Ecto neural progenitor cell (in vitro differentiated cells): ENCODE data around the gene IL24.

Experiments
- DNase-seq: peaks from one replicate; pipeline ENCODE4 v3.0.0-alpha.2; 2018; ENCODE audit warnings: low spot score

IL24 gene

DNA sequence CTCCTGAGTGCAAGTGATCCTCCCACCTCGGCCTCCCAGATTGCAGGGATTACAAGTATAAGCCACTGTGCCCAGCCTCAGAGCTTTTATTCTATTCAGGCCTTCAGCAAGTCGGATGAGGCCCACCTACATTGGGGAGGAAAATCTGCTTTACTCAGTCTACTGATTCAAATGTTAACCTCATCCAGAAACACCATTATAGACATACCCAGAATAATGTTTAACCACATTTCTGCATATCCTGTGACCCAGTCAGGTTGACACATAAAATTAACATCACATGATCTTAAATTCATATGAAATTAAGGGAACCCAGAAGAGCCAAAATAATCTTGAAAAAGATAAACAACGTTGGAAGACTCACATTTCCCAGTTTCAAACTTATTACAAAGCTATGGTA, 16.9 kb upstream of the IL24 start:
- no peak for DNase-seq

DNA sequence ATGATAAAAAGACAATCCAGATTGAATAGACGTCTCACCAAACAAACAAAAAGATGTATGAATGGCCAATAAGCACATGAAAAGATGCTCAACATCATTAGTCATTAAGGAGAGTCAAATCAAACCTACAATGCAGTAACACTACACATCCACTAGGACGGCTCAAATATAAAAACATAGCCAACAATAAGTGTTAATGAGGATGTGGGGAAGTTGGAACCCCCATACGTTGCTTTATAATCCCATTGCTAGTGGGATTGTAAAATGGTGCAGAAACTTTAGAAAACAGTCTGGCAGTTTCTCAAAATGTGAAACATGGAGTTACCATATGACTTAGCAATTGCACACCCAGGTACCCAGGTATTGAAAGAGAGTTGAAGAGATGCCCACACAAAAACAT, 14.7 kb upstream of the IL24 start:
- no peak for DNase-seq

DNA sequence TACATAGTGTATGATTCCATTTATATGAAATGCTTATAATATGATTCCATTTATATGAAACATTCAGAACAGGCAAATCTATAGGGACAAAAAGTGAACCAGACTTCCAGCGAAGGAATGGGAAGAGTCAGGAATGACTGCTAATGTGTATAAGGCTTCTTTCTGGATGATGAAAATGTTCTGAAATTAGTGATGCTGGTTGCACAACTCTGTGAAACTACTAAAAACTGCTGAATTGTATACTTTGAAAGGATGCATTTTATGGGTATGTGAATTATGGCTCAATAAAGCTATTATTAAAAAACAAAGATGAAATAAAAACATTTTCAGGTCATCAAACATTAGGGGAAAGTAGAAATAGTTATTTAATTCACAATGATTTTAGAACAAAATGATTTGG, 14.1 kb upstream of the IL24 start:
- DNase-seq, result no peak

DNA sequence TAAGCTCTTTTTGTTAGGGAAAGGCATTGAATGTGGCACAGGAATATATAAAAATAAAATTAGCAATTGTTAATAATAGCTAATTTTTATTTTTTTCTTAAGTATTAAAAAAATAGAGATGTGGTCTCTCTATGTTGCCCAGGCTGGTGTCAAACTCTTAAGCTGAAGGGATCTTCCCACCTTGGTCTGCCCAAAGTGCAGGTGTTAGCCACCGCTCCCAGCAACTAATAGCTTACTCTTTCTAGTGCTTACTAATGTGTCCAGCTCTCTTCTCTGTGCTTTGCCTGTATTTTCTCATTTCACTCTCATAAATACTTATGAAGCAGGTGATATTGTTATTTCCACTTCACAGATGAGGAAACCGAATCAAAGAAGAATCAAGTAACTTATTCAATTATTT, 13.4 kb upstream of the IL24 start:
- no peak for DNase-seq

DNA sequence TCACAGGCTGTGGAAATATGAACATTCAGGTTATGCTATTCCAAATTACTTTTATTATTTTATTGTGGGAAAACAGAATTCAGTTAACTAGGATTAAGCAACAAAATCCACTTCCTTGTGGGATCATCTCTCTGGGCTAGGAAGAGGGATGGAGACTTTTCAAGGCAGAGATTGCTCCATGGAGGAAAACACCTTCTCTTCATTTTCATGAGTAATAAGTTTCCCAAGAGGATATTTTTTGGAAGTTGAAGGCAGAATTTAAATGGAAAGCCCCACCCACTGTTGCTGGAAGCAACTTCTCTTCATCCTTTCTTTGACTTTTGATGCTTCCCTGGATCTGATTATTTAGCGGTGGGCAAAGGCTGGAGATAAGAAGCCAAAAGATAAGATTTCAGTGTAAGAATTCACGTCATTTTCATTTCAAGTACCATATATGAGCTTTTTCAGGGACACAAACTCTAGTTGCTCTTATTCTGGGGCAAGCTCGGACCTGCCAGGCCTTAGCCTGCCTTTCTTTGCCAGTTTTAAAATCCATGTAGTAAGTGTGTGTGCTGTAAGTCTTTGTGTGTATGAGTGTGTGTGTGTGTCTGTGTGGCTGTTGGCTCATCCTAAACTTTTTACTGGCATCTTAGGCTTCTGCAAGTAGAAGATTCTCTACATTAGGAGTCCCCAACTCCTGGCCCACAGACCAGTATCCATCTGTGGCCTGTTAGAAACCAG, 11.7 kb upstream of the IL24 start:
- DNase-seq, result no peak

DNA sequence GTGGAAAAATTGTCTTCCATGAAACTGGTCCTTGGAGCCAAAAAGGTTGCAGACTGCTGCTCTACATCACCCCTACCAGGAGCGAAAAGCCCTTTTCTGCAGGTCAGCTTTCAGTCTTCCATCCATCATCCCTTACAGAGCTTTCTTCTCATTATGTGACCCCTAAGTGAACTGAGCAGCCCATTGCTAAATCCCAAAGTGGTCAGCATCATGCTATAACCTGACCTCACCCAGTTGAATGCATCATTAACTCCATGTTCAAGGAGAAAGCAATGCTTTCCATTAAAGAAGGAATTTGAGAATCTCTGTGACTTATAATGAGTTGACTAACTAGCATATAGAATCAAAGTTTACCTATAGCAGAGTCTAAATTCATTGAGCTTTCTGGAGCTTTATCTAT, 10.4 kb upstream of the IL24 start:
- no peak for DNase-seq

DNA sequence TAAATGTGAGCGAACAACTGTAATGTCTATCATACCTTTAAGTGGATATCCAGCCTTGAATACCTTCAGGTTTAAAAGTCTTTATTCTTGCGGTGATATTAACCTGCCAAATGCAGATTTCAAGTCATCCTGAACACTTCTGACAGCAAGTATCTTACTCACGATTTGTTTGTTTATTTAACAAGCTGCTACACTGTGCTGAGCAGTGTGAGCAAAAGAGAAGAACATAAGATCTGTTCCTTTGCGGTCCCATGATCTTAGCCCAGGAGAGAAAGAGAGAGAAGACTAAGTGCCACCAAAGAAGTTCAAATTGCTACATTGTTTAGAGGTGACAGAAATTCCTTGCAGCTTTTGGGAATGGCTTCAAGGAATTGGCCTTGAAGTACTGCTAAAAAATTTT, 9.5 kb upstream of the IL24 start:
- no peak for DNase-seq

DNA sequence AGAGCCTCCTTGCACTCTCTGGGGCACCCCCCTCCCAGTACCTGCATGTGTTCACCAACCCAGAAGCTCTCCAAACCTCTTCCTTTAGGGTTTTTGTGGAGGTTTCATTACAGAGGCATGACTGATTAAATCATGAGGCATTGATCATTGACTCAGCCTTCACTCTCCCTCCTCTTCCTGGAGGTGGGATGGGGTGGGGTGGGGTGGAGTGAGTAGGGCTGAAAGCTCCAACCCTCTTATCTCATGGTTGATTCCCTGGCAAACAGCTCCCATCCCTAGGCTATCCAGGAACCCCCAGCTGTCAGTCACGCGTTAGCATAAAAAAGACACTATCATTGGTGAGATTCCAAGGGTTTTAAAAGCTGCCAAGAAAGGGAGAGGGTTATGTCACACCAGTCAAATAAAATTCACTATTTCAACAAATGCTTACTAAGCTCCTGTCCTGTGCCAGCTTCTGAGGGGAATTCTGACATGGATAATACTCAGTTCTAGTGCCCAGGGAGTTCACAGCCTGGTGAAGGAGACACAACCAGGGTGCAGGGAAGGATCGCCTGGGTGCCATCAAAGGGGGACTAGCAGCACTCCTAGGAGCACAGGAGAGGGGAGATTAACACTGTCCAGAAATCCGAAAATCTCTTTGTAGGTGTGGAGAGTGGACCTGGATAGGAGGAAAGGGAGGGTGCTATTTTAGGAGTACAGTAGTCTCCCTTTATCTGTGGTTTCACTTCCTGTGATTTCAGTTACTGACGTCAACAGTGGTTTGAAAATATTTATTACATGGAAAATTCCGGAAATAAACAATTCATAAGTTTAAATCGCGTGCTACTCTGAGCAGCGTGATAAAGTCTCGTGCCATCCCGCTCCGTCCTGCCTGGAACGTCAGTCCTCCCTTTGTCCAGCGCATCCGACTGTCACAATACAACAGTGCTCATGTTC, 6.8 kb upstream of the IL24 start:
- no peak for DNase-seq

DNA sequence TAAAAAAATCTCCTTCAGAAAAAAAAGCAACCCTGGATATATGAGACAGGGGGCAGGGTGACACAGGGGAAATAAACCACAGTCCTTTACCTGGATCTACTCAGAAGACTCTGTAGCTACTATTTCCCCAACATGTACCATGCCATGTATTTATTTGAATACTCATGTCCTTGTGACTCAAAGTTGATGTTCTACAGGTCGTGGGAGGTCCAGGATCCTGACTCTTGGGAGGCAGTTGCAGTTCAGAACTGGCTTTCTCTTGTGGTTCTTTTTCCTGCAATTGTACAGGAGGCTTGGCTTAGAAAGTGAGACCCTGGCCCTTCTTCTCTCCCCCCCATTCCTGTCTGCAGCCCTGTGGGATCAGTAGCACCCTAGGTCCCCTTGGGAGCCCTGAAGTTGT, 5.8 kb upstream of the IL24 start:
- DNase-seq, result no peak

DNA sequence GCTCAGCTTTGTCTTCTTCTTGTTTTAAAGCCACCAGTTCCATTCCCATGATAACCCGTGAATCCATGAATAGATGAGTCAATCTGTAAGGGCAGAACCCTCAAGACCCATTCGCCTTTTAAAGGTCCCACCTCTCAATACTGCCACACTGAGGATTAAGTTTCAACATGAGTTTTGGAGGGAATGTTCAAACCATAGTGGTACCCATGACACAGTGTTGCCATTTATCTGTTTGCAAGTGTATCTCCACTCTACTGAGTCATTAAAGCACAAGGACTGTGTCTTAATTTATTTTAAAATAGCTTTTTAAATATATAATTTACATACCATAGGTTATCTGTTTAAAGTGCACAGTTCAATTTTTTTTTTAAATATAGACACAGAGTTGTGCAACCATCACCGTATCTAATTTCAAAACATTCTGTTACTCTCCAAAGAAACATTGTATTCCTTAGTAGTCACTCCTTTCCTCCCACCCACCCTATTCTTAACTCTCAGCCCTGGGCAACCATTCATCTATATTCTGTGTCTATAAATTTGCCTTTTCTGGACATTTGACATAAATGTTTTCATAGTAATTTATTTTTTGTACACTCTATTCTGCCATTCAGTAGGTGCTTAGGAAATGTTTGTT, 4.8 kb upstream of the IL24 start:
- no peak for DNase-seq

DNA sequence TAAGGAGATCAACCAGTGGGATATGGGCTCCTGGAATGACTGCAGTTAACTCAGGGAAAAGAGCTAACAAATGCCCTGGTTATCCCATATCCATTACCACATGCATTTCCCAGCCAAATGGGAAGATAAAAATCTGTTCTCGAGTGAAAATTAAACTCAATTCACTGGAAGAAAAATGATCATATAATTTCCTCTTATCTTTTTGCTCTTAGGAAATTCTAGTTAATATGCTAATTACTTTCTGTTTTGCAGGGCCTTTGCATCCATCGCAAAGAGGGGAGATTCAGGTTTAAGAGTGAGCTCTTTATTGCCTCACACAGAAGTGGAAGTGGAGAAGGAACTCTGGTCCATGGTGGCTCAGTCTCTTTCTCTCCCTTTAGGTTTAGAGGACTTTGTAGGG, 3.9 kb upstream of the IL24 start:
- DNase-seq, result no peak

DNA sequence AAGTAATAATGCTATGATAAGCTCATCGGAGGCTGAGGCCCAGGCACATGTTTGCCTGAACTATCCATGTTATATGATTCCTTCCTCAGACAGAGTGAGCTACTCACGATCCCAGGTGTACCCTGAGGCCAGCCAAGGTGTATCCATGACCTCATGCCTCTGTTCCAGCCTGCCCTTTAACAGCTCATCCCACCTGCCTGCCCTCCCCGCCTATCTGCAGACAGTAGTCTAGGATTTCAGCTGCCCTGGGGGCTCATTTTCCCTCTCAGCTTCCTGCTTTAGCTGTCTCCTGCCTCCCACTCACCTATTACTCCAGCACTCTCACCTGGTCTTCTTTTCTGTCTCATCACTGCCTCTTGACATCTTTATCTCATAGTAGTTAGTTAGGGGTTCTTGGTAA, 1.9 kb upstream of the IL24 start:
- DNase-seq, result no peak

DNA sequence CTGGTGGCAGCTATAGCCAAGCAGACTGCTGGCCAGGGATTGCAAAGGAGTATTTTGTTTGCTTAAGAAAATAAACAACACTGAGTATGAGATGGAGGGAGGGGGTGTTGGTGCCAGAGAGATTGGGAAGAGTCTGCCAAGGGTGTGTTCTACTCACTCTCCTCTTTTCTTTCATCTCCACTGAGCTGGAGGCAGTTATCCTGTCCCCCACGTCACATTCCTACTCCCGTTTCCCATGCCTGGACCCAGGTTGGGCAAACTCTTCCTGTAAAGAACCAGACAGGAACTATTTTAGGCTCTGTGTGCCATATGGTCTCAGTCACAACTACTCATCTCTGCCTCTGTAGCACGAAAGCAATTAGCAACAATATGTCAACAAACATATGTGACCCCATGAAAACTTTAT, 1.4 kb upstream of the IL24 start:
- no peak for DNase-seq

DNA sequence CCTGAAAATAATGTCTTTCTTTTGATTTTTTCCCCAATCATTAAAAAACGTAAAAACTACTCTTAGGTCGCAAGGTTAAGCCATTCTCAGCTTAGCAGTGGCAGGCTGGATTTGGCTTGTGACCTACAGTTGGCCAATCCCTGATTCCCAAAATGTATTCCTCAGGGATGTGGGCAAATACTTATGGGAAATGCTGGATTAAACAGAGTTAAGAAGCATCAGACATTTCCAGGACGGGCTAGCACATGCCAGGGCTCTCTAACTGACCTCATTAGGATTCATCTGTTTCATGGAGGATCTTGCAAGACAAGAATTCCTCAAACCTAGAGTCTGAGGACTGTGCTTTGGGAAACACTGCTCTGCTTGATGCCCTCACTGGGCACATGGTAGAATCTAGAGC, 982 bp upstream of the IL24 start:
- no peak for DNase-seq

DNA sequence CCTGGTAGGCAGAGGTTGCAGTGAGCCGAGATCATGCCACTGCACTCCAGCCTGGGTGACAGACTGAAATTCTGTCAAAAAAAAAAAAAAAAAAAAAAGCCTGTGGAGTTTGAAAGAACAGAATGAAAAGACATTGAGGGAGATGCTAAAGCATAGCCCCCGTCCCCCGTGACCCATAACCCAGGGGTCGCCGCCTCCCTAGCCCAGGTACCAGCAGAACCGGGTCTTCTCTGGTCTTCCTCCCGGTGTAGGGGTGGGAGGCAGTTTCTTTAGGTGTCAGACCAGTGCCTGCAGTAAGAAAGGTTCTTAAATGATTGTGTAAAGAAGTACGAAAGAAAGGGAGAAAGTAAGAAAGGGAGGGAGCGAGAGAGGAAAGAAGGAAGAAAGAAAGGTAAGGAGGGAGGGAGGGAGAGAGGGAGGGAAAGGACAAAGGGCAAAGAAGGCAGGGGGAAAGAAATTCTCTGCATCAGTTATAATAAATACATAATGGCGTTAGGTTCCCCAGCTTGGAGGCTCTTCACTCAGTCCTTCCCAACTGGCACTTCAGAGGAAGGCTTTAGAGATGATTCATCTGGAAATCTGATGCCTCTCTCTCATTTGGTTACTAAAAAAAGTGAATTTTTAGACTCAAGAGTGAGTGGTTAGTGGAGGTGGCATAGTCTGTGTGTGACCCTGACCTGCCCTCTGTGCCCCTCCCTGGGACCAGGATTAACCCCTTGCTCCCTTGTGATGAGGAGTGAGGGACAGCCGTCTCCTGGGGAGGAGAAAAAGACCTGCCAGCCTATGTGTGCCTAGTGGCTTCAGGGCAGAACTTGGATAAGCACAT, 1.1 kb downstream of the IL24 start:
- no peak for DNase-seq

DNA sequence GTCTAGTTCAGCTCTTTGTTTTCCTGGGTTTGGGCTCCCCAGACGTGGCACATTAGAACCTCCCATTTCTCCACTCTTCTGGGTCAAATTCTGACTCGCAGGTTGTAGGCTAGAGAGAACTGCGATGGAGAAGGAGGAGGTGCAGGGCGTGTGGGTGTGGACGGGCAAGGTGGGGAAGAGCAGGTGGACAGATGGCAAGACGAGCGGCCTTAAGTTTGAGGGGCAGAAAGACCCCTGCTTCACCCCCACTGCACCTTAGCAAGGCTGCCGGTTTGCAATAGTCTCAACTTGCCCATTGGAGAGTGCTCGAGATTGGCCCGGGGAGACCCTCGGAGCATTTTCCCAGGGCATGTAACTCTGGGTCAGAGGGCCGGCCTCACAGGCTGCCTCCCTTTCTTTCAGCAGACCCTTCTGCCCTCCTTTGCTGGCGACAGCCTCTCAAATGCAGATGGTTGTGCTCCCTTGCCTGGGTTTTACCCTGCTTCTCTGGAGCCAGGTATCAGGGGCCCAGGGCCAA, 1.7 kb downstream of the IL24 start:
- no peak for DNase-seq

DNA sequence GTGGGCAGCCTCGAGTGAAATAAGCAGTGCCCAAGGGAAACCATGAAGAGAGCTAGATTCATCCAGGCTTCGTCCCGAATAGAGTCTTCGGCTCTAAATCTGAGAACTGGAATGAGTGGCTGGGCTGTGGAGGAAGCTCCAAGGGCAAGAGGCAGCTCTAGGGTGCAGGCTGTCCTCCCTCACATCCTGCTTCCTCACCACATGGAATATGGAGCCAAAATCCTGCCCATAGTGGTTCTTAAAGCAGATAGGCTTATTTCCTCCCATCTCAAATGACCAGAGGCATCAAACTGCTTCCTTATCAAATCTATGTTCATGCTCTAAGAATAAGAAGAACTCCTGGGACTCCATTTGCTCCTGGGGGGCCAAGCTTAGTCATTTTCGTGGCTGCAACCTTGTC, 2.5 kb downstream of the IL24 start:
- no peak for DNase-seq

DNA sequence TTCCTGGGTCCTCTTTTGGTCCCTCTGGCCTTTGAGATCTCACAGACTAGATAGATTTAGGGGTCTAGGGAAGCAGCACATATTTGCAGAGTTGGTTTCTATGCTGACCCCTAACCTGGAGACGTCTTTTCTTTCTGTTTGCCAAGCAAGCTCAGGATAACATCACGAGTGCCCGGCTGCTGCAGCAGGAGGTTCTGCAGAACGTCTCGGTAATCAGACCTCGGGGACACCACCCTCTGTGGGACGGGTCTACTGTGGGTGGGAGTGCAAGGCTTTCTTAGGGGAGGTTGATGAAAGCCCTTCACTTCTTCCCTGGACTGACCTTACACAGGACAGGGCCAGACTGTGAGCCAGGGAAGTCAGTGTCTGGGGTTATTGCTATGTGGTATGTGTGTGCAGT, 2.9 kb downstream of the IL24 start:
- DNase-seq, result no peak

DNA sequence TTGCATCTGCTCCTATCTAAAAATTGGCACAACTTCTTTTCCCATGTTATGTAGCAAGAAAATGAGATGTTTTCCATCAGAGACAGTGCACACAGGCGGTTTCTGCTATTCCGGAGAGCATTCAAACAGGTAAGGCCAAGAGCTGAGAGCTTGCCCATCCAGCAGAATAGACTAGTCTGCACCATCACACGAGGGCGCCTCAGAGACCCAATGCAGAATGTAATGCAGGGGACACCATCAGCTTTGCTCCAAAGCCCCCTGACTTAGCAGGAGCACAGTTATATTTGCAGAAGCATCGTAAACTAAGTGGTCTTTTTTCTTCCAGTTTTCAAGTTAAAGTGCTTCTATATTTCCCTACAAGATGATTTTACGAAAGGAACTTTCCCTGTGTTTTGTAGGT, 4.7 kb downstream of the IL24 start:
- no peak for DNase-seq

DNA sequence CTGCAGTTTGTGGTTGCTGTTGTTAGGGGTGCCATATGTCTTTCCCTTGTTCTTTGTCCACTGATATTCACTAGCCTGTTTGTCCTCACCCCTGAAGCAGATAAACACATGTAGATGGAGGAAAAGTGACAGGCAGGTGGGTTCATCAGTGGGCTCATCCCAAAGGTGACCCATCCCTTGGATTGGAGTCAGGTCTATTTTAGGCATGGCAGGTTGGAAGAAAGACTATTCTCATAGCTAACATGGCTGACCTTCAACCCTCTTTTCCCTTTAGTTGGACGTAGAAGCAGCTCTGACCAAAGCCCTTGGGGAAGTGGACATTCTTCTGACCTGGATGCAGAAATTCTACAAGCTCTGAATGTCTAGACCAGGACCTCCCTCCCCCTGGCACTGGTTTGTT, 5.5 kb downstream of the IL24 start:
- DNase-seq, result no peak

DNA sequence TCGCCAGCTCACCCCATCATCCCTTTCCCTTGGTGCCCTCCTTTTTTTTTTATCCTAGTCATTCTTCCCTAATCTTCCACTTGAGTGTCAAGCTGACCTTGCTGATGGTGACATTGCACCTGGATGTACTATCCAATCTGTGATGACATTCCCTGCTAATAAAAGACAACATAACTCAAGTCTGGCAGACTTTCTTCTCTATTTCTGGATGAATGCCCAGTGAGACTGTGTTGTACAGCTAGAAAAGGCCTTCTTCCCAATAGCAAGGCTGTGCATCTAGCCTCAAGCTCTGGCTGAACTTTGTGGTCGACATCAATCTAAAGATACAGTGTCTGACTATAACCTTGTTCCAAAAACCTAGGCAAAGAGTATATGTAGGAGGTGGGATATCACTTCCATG, 6.4 kb downstream of the IL24 start:
- DNase-seq, result no peak
